NCI-H345 (cell line): ENCODE data around the gene UST.
"Not testable (repeated sequence)": the region's sequence is repeated elsewhere in the genome, so short reads cannot be mapped to it uniquely, and the experiment has no call there.

Source experiments
- DNase-seq: peaks from one replicate; lab custom pipeline; 2025; lab: John Stamatoyannopoulos, UW

The UST gene

DNA sequence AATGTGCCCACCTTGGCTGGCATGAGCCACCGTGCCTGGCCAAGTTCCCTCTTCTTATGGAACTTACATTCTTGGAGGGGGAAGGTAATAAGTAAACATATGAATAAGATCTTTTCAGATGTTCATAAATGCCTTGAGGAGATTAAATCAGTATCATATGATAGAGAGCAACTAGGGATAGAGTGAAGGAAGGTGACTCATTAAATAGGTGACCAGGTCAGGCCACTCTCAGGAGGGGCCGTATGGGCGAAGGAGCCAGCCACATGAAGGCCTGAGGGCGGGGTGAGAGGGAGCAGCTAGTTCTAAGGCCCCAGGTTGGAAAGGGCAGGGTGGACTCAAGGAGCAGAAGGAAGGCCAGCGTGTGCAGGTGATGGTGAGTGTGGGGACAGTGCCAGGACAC is 91.1 kb downstream of the UST start:
- no peak for DNase-seq

- no peak for DNase-seq
These were observed 92.2 kb downstream of the UST start for GRCh38 chr6:148839044-148839443.

- no peak for DNase-seq
These were observed 93.4 kb downstream of the UST start for GRCh38 chr6:148840256-148840655.

DNA sequence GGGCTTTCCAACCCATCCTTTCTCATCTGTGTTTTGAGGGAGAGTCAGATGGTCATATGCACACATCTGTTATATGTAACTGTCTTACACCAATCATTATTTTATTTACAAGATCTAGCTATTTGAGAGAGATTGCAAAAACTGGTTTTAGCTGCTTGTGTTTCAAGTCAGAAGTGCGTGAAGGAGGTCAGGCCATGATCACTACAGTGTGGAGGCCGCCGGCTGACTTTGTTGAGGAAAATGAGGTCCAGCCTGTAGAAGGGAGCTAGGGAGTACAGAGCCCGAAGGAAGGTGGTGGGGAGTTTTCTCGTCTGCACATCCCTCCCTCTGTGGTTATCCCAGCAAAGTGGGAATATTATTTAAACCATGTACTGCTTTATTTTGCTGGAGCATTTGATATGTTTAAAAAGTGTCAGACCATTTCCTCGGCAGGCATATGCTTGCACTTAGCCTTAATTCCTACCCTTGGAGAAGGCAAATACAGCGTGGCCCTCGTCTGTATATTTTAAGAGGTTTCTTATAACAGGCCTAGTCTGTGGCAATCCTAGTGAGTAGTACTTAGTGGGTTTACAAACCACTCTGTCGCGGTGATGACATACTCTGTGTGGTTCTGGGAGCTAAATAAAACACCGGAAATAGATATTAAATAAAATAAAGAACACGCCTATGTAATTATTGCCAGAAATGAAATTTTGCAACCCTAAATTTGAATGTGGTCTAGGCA is 95.6 kb downstream of the UST start:
- DNase-seq: no peak

GRCh38 chr6:148845464-148845863 is 98.6 kb downstream of the UST start:
- DNase-seq: no peak

DNA sequence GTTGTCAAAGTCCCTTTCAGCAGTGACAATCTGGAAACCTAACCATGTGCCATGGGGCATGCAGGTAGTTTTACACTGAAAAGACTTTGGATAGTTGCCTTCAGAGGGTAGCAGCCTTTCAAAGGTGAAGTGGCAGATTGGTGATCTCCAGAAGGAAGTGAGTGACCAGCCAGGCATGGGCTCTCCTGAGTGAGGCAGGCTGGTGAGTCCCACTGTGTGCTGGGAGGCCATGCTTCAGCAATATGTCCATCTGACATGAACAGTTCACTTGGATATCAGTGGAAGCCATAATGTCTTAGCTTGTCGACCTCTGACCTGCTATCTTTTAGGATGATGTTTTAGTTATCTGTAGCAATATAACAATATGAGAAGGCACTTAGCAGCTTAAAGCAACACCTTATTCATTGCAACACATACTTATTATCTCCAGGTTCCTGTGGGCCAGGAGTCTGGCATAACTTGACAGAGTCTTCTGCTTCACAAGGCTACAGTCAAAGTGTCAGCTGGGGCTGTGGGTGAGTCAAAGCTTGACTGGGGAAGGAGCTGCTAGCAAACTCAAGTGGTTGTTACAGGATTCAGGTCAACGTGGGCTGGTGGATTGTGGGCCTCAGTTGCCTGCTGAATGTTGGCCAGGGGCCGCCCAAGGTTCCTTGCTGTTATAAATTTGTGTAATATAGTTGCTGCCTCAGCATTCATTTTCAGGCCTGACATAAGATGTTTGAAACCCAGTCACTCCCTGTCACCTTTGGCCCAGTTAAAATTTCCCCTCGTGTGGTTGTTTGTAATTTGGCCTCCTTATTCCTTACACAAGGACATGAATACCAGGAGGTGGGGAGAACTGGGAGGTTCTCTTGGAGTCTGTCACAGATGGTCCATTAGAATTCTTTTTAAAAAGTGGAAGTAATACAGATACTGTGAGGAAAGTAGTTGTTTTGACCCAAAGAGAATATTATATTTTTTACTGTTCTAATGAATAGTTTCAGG is 100.2 kb downstream of the UST start:
- DNase-seq: no peak

- DNase-seq: no peak
These were observed 102.1 kb downstream of the UST start for GRCh38 chr6:148848915-148849314.

DNA sequence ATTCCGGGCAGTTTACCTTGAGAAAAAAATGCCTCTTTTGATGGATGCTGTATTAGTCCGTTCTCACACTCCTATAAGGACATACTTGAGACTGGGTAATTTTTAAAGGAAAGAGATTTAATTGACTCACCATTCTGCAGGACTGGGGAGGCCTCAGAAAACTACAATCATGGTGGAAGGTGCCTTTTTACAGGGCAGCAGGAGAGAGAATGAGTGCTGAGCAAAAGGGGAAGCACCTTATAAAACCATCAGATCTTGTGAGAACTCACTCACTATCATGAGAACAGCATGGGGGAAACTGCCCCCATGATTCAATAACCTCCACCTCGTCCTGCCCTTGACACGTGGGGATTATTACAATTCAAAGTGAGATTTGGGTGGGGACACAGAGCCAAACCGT is 102.6 kb downstream of the UST start:
- DNase-seq: not testable (repeated sequence)

DNA sequence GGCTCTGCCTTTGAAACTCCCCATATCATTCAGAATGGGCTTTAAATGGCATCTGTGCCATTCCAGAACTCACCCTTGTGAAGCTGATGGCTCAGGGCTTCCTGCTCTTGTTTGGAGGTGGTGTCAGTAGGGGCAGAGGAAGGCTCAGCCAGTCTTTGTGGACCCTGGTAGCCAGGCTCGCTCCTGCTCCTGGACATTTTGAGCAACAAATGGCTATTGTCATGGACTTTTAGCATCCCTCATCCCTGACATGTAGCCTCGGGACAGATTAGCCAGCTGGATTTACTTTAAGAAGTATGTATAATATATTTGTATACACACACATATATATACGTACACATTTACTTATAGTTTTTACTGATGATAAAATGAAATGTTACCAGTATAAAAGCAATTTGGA is 104.1 kb downstream of the UST start:
- no peak for DNase-seq

- no peak for DNase-seq
These were observed 105.1 kb downstream of the UST start for GRCh38 chr6:148851683-148852556.

GRCh38 chr6:148852688-148853087 is 105.9 kb downstream of the UST start:
- no peak for DNase-seq

GRCh38 chr6:148853113-148853512 is 106.3 kb downstream of the UST start:
- not testable (repeated sequence) for DNase-seq

DNA sequence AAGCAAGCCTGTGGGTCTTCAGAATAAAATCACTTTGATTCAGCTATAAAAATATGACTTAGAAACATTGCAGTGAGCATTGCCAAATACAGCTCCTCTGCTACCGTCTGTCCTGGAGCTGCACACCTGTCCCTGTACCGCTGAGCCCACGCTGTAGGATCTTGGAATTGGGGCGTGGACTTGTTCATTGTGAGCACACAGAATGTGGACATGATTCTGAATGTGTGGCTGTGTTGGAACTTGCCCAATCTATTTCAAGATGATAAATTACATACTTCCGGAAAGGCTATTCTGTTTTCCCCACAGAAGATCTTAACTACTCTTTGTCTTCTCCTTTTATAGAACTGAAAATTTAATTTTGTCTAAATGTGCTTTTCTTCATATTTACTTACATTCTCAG is 107.3 kb downstream of the UST start:
- DNase-seq: peak; percentile 54

GRCh38 chr6:148854992-148855391 is 108.2 kb downstream of the UST start:
- DNase-seq: no peak

DNA sequence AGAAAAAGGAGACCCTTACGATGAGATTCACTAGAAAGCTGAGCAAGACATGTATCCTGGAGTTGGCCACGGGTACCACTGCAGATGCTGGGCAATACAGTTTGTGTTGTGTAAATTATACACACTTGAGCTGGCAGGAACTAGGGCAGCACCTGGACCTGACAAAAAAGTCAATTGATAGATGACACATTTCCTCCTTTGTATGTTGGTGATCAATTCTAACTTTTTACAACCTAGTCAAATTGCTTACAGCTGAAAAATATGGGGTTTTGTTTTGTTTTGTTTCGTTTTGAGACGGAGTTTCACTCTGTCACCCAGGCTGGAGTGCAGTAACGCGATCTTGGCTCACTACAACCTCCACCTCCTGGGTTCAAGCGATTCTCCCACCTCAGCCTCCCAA is 108.9 kb downstream of the UST start:
- DNase-seq: no peak

DNA sequence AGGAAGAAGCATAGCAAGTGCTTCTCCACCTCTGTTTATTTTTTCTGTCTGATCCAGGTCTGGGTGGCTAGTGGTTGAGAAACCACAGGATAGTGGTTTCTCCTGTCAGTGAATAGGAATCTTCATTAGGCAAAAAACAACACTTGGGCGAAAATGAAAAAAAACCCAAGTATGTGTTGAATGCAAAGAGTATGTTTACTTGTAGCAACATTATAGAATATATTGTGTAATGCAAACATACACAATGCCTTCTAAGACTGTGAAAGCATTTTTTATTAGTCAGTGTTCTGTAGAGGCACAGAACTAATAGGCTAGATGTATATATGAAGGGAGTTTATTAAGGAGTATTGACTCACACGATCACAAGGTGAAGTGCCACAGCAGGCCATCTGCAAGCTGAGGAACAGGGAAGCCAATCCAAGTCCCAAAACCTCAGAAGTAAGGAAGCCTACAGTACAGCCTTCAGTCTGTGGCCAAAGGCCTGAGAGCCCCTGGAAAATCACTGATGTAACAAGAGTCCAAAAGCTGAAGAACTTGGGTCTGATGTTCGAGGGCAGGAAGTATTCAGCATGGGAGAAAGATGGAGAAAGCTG is 111.1 kb downstream of the UST start:
- no peak for DNase-seq

DNA sequence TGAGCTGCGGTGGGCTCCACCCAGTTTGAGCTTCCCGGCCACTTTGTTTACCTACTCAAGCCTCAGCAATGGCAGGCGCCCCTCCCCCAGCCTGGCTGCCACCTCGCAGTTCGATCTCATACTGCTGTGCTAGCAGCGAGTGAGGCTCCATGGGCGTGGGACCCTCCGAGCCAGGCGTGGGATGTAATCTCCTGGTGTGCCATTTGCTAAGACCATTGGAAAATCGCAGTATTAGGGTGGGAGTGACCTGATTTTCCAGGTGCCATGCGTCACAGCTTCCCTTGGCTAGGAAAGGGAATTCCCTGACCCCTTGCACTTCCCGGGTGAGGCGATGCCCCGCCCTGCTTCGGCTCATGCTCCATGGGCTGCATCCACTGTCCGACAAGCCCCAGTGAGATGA is 117.3 kb downstream of the UST start:
- DNase-seq: not testable (repeated sequence)

- DNase-seq: peak; percentile 18
These were observed 118.1 kb downstream of the UST start for GRCh38 chr6:148864941-148865340.

DNA sequence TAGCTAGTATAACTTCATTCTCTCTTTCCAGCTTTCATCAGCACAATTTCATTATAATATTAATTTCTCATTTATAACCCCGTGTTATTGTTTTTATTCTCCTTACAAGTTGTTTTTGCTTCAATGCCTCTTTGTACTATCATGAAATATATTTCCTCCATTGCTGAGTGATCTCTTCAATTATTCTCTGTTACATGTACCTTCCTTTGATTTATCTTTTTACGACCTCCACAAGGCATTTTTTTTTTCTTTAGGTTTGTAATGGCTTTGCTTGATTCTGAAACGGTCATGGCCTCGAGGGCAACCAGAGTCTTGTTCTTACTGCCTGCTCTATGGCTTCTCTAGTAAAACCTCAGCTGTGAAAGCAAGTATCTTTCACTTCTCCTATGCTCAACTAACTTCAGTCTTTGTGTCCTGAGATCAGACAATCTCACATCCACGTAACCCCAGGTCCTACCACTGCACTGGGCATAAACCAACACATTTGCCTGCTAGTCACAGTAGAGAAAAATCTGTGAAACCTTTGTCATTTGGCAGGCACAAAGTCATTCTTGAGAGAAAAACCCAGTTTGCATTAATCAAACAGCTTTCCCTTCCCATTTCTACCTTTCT is 119.9 kb downstream of the UST start:
- DNase-seq: no peak

DNA sequence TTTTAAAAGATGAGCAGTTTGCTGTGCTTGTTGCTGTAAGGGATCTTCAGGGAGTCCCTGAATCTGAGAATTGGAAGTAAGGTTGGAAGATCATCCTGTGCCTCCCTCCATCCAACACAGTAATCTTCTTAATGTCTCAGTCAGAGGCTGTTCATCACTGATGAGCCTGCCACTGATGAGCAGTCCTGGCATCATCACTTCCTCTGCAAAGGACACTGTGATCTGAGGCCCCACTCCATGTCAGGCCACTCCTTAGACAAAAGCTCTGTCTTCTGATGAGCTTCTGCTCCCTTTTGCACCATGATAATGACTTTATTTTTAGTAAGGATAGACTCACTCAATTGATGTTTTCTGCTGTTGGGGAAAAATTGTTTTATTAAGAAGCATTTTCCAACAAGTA is 121.0 kb downstream of the UST start:
- no peak for DNase-seq

DNA sequence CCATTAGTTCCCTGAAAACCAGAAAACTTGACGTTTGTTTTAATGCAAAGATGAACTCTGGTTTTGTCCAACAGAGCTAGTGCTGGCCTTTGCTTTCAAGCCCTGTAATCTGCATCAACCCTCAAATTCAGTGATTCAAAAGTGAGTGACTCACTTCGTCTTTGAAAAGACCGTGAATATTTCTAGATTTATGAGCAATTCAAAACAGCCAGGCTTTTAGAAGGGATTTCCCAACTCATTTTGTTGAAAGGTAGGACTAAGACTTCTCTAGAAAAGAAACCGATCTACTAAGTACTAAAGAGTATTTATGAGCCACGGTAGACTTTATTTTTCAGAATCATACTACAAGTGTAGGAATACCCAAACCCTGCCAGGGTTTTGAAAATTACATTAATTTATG is 121.5 kb downstream of the UST start:
- no peak for DNase-seq
